ENCODE data around the gene ABCC8.
A peak's percentile ranks its signal among the peaks of the same experiment; 100 is the strongest.

The ABCC8 gene

GRCh38 chr11:17506314-17506713 lies 29.7 kb upstream of the ABCC8 start:
- no peak for DNase-seq (ENCODE audit: extremely low read depth in 1 of 2, low read depth in 1 of 2)

GRCh38 chr11:17505146-17505545 lies 28.5 kb upstream of the ABCC8 start:
- DNase-seq (ENCODE audit: extremely low read depth in 1 of 2, low read depth in 1 of 2), result no peak

GRCh38 chr11:17504330-17505107 lies 27.9 kb upstream of the ABCC8 start:
- DNase-seq (ENCODE audit: extremely low read depth in 1 of 2, low read depth in 1 of 2), result peak; percentile 39 to 53

- DNase-seq (ENCODE audit: extremely low read depth in 1 of 2, low read depth in 1 of 2), result no peak
Observed at GRCh38 chr11:17502630-17503029, 26.0 kb upstream of the ABCC8 start.

- no peak for DNase-seq (ENCODE audit: extremely low read depth in 1 of 2, low read depth in 1 of 2)
Observed at GRCh38 chr11:17500673-17501072, 24.0 kb upstream of the ABCC8 start.

GRCh38 chr11:17498475-17498874 lies 21.8 kb upstream of the ABCC8 start:
- no peak for DNase-seq (ENCODE audit: extremely low read depth in 1 of 2, low read depth in 1 of 2)

GRCh38 chr11:17498058-17498457 lies 21.4 kb upstream of the ABCC8 start:
- DNase-seq (ENCODE audit: extremely low read depth in 1 of 2, low read depth in 1 of 2), result no peak

GRCh38 chr11:17496406-17496805 lies 19.8 kb upstream of the ABCC8 start:
- DNase-seq (ENCODE audit: extremely low read depth in 1 of 2, low read depth in 1 of 2), result no peak

- DNase-seq (ENCODE audit: extremely low read depth in 1 of 2, low read depth in 1 of 2), result no peak
Observed at GRCh38 chr11:17494019-17494418, 17.4 kb upstream of the ABCC8 start.

- no peak for DNase-seq (ENCODE audit: extremely low read depth in 1 of 2, low read depth in 1 of 2)
Observed at GRCh38 chr11:17490938-17491337, 14.3 kb upstream of the ABCC8 start.

- DNase-seq (ENCODE audit: extremely low read depth in 1 of 2, low read depth in 1 of 2), result no peak
Observed at GRCh38 chr11:17490232-17490631, 13.6 kb upstream of the ABCC8 start.

GRCh38 chr11:17489751-17490150 lies 13.1 kb upstream of the ABCC8 start:
- no peak for DNase-seq (ENCODE audit: extremely low read depth in 1 of 2, low read depth in 1 of 2)

GRCh38 chr11:17488563-17488962 lies 11.9 kb upstream of the ABCC8 start:
- no peak for DNase-seq (ENCODE audit: extremely low read depth in 1 of 2, low read depth in 1 of 2)

GRCh38 chr11:17486646-17487045 lies 10.0 kb upstream of the ABCC8 start:
- DNase-seq (ENCODE audit: extremely low read depth in 1 of 2, low read depth in 1 of 2), result no peak

- DNase-seq (ENCODE audit: extremely low read depth in 1 of 2, low read depth in 1 of 2), result no peak
Observed at GRCh38 chr11:17483505-17483904, 6.9 kb upstream of the ABCC8 start.

- DNase-seq (ENCODE audit: extremely low read depth in 1 of 2, low read depth in 1 of 2), result no peak
Observed at GRCh38 chr11:17481905-17482304, 5.3 kb upstream of the ABCC8 start.

- DNase-seq (ENCODE audit: extremely low read depth in 1 of 2, low read depth in 1 of 2), result no peak
Observed at GRCh38 chr11:17479284-17480214, 2.9 kb upstream of the ABCC8 start.

GRCh38 chr11:17478070-17478469 lies 1.4 kb upstream of the ABCC8 start:
- no peak for DNase-seq (ENCODE audit: extremely low read depth in 1 of 2, low read depth in 1 of 2)

GRCh38 chr11:17477361-17477760 lies 716 bp upstream of the ABCC8 start:
- DNase-seq (ENCODE audit: extremely low read depth in 1 of 2, low read depth in 1 of 2), result no peak

GRCh38 chr11:17477084-17477333 lies 364 bp upstream of the ABCC8 start:
- DNase-seq (ENCODE audit: extremely low read depth in 1 of 2, low read depth in 1 of 2), result no peak

GRCh38 chr11:17475666-17476316 lies 854 bp downstream of the ABCC8 start:
- DNase-seq (ENCODE audit: extremely low read depth in 1 of 2, low read depth in 1 of 2), result no peak

All from stimulated activated CD8-positive, alpha-beta memory T cell treated with anti-CD3 and anti-CD28 coated beads, Interleukin-7, amount 100 ng/mL, for 48 hours (primary cell).